Erythroblast (primary cell): ENCODE results near the gene KLHL28.

Source experiments
- GATA1 ChIP-seq: IDR thresholded peaks from 2 replicates; pipeline ENCODE4 v1.6.1; 2011; ENCODE audit warnings: low read depth, mild to moderate bottlenecking, control low read depth, low read length, moderate library complexity
- POLR2A ChIP-seq: IDR thresholded peaks from 2 replicates; pipeline ENCODE4 v1.6.1; 2011; ENCODE audit warnings: mild to moderate bottlenecking, low read length

DNA sequence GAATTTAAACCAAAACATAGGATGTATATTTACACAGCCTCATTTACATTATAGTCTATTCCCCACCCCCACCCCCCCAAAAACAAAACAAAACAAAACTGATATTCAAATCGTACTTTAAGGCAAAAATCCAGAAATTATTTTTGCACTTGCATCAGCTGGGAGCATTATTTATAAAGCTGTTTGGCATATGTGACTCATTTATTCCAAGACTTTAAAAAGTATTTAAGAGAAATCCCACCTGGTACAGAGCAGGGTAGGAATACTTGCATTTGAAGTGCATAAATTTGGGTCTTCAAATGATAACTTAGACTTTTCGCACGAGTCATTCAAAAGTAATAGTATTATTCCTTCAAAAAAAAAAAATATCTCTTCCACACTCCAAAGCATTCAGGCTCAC, 1.1 kb downstream of the KLHL28 start:
- TF ChIP-seq POLR2A (no peak), GATA1 (no peak)
